ENCODE measurements around the gene KLK12. TPM values are rescaled to one million over a fixed set of nuclear protein-coding genes. Genes with fewer than 3 reads are reported as not detected.

The KLK12 gene
- total RNA-seq, 1 donor = not detected

DNA sequence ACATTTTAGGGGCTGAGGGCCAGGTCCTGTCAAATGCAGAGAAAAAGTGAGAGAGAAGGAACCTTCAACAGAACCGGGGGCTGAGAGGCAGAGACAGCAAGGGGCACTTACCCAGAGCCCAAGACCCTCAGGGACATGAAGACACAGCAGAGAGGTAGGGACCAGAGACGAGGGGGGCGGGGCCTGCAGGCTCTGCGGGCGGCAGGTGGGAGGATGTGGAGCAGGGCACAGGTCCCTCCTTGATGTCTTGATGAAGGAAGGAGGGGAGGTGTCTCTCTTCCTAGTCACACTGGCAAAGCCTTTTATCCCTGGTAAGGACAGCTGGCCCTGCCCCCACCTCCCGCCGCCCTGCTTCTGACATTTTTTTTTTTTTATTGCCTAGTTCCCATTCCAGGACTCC, 47.8 kb upstream of the KLK12 start, which contains the start of gene KLK14:
KLK14 (minus strand) TSS at position 277 of the 400 bp plus-strand sequence; CDS start at position 4, 273 bp downstream.
- no peaks in the 10 kb centered on the region for H3K27me3 ChIP-seq (ENCODE audit: insufficient read depth, low read length)
- no peaks in the 10 kb centered on the region for H3K79me2 ChIP-seq (ENCODE audit: insufficient read depth, low read length)
- peak; percentile 43 for DNase-seq (ENCODE audit: insufficient read length, low spot score, missing footprints)
- TF ChIP-seq, protein P1, sequence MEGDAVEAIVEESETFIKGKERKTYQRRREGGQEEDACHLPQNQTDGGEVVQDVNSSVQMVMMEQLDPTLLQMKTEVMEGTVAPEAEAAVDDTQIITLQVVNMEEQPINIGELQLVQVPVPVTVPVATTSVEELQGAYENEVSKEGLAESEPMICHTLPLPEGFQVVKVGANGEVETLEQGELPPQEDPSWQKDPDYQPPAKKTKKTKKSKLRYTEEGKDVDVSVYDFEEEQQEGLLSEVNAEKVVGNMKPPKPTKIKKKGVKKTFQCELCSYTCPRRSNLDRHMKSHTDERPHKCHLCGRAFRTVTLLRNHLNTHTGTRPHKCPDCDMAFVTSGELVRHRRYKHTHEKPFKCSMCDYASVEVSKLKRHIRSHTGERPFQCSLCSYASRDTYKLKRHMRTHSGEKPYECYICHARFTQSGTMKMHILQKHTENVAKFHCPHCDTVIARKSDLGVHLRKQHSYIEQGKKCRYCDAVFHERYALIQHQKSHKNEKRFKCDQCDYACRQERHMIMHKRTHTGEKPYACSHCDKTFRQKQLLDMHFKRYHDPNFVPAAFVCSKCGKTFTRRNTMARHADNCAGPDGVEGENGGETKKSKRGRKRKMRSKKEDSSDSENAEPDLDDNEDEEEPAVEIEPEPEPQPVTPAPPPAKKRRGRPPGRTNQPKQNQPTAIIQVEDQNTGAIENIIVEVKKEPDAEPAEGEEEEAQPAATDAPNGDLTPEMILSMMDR (IDR thresholded peaks at IDR 0.05; ENCODE audit: extremely low read depth, low read depth, low read length) = no peak
- H4K20me1 ChIP-seq (ENCODE audit: insufficient read depth, low read length) = no peaks in the 10 kb centered on the region
- H3K4me1 ChIP-seq (ENCODE audit: insufficient read depth, low read length) = no peaks in the 10 kb centered on the region
- no peaks in the 10 kb centered on the region for H3K36me3 ChIP-seq (ENCODE audit: insufficient read depth, low read length)
- H3K9me3 ChIP-seq (ENCODE audit: low read depth, low read length) = no peaks in the 10 kb centered on the region
- no peak within 1 kb of the TSS for H3K4me2 ChIP-seq (ENCODE audit: insufficient read depth, low read length)
- H3K4me3 ChIP-seq (ENCODE audit: insufficient read depth, low read length) = no peak within 1 kb of the TSS
- H3K27ac ChIP-seq (ENCODE audit: low read depth, low read length) = no peak within 1 kb of the TSS
- no peak within 1 kb of the TSS for H2AFZ ChIP-seq (ENCODE audit: low read length)

DNA sequence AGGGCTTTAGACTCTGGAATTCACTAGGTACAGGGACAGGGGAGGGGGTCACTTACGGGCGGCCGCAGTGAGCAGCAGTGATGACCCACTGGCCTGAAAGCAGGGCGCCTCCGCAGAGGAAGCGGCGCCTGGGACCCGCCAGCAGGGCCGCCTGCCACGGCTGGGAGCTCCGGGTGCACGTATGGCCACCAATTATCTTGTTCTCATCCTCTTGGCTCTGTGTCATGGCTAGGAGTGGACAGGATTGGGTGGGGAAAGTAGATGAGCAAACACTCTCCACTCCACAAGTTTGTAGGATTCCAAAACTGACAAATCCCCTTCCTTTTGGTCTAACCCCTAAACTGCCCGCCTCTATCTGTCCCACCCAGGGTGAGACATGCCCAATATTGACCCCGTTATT, 46.7 kb upstream of the KLK12 start:
- Histone ChIP-seq H3K4me3 (ENCODE audit: insufficient read depth, low read length) (no peak overlapping the region), H3K4me2 (ENCODE audit: insufficient read depth, low read length) (no peak overlapping the region), H3K9me3 (ENCODE audit: low read depth, low read length) (no peaks in the 10 kb centered on the region), H3K27me3 (ENCODE audit: insufficient read depth, low read length) (no peaks in the 10 kb centered on the region), H4K20me1 (ENCODE audit: insufficient read depth, low read length) (no peaks in the 10 kb centered on the region), H3K36me3 (ENCODE audit: insufficient read depth, low read length) (no peaks in the 10 kb centered on the region), H2AFZ (ENCODE audit: low read length) (no peak overlapping the region), H3K79me2 (ENCODE audit: insufficient read depth, low read length) (no peaks in the 10 kb centered on the region), H3K4me1 (ENCODE audit: insufficient read depth, low read length) (no peaks in the 10 kb centered on the region), H3K27ac (ENCODE audit: low read depth, low read length) (no peak overlapping the region)
- TF ChIP-seq, protein P1 (IDR thresholded peaks at IDR 0.05; ENCODE audit: extremely low read depth, low read depth, low read length) = no peak
- DNase-seq (ENCODE audit: insufficient read length, low spot score, missing footprints) = peak; percentile 84

DNA sequence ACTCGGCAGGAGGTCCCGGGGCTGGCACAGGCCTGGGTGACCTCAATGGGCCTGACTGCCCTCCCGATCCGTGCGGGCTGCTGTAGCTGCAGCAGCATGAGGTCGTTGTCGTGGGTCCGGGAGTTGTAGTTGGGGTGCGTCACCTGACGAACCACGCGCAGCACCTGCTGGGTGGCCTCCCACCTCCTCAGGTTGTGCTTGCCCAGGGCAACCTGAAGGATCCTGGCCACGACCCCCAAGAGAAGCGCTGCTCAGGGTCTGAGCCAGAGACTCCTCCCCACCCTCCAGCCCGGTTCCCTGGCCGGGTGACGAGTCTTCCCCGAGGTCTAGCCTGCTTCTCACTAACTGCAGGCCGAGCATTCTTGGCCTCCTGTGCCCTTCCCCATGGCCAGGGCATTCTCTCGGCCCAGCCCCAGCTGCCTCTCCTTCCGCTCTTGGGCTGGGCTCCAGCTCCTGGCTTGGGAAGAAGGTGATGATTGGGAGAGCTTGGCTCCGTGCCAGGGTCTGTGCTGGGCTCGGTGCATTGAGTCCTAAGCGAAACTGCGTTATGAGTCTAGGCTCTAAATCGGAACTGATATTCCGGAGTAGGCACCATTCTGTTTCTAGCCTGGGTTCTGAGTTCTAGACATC, 44.8 kb upstream of the KLK12 start:
- Histone ChIP-seq H3K79me2 (ENCODE audit: insufficient read depth, low read length) (no peaks in the 10 kb centered on the region), H4K20me1 (ENCODE audit: insufficient read depth, low read length) (no peaks in the 10 kb centered on the region)
- TF ChIP-seq, protein P1 (IDR thresholded peaks at IDR 0.05; ENCODE audit: extremely low read depth, low read depth, low read length) = no peak

DNA sequence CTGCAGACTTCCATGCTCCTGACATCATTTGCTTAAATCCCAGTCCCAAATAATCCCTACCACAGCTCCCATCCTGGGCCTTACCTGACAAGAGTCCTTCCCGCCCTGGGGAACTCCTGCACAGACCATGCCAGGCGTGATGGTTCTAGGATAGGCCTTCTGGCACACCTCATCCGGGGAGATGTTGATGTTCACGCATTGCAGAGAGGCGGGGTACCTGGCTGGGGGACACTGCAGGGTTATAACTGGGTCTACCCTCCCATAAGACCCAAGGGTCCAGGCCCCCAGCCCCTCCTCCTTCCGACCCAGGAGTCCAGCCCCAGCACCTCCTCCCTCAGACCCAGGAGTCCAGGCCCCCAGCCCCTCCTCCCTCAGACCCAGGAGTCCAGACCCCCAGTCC, 43.9 kb upstream of the KLK12 start:
- H3K4me2 ChIP-seq (ENCODE audit: insufficient read depth, low read length) = no peak overlapping the region
- DNase-seq (ENCODE audit: insufficient read length, low spot score, missing footprints) = peak; percentile 37
- no peaks in the 10 kb centered on the region for H4K20me1 ChIP-seq (ENCODE audit: insufficient read depth, low read length)
- H3K79me2 ChIP-seq (ENCODE audit: insufficient read depth, low read length) = no peaks in the 10 kb centered on the region
- H3K4me1 ChIP-seq (ENCODE audit: insufficient read depth, low read length) = no peaks in the 10 kb centered on the region
- no peak overlapping the region for H2AFZ ChIP-seq (ENCODE audit: low read length)
- no peaks in the 10 kb centered on the region for H3K9me3 ChIP-seq (ENCODE audit: low read depth, low read length)
- no peak overlapping the region for H3K27ac ChIP-seq (ENCODE audit: low read depth, low read length)
- no peaks in the 10 kb centered on the region for H3K36me3 ChIP-seq (ENCODE audit: insufficient read depth, low read length)
- no peaks in the 10 kb centered on the region for H3K27me3 ChIP-seq (ENCODE audit: insufficient read depth, low read length)
- TF ChIP-seq, protein P1 (IDR thresholded peaks at IDR 0.05; ENCODE audit: extremely low read depth, low read depth, low read length) = no peak
- no peak overlapping the region for H3K4me3 ChIP-seq (ENCODE audit: insufficient read depth, low read length)

More for the DNA sequence above, 44.8 kb upstream of the KLK12 start:
- Histone ChIP-seq H3K4me2 (ENCODE audit: insufficient read depth, low read length) (no peak overlapping the region), H2AFZ (ENCODE audit: low read length) (no peak overlapping the region), H3K36me3 (ENCODE audit: insufficient read depth, low read length) (no peaks in the 10 kb centered on the region), H3K4me1 (ENCODE audit: insufficient read depth, low read length) (no peaks in the 10 kb centered on the region), H3K9me3 (ENCODE audit: low read depth, low read length) (no peaks in the 10 kb centered on the region), H3K27ac (ENCODE audit: low read depth, low read length) (no peak overlapping the region), H3K27me3 (ENCODE audit: insufficient read depth, low read length) (no peaks in the 10 kb centered on the region), H3K4me3 (ENCODE audit: insufficient read depth, low read length) (no peak overlapping the region)
- peak; percentile 55 for DNase-seq (ENCODE audit: insufficient read length, low spot score, missing footprints)

Data from osteoblast (primary cell).